NOMO-1 treated with dmso at 0.1 percent for 144 hours (cell line): ENCODE measurements around the gene PCDHGA2.
"Not testable (repeated sequence)": the region's sequence is repeated elsewhere in the genome, so short reads cannot be mapped to it uniquely, and the experiment has no call there.

Experiments used
- DNase-seq: peaks from one replicate; lab custom pipeline; 2025; ENCODE audit not compliant: unreplicated experiment; lab: John Stamatoyannopoulos, UW

Gene PCDHGA2

GRCh38 chr5:141346017-141346416, 7.5 kb downstream of the PCDHGA2 start:
- not testable (repeated sequence) for DNase-seq

DNA sequence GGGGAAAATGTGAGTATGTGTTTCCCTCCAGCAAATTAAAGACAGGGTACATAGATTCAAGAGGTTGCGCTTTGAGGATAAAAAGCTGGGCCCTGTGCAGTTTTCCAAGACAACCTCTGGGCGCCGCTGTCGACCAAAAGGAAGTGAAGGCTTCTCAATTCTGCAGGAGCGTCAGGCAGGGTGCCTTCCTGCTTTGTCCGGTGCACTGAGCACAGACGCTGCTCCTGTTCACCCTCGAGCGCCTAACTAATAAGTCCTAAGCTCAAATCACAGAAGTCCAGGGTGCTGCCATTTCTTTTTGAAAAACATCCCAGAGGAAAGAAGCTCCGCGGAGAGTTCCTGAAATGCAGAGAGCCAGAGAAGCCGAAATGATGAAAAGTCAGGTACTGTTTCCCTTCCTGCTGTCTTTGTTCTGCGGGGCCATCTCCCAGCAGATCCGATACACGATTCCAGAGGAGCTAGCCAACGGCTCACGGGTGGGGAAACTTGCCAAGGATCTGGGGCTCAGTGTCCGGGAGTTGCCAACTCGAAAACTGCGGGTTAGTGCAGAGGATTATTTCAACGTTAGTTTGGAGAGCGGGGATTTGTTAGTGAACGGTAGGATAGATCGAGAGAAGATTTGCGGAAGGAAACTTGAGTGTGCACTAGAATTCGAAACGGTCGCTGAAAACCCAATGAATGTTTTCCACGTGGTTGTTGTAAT, 11.5 kb downstream of the PCDHGA2 start, which contains the start of gene PCDHGB1:
Gene PCDHGB1, plus strand, starts transcription at position 183 of the 703 bp plus-strand sequence. Its CDS starts 162 bp downstream, at position 345.
- no peak for DNase-seq

DNA sequence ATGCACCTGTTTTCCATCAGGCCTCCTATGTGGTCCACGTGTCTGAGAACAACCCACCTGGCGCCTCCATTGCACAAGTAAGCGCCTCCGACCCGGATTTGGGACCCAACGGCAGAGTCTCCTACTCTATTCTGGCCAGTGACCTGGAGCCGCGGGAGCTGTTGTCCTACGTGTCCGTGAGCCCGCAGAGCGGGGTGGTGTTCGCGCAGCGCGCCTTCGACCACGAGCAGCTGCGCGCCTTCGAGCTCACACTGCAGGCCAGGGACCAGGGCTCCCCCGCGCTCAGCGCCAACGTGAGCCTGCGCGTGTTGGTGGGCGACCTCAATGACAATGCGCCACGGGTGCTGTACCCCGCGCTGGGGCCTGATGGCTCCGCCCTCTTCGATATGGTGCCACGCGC, 13.0 kb downstream of the PCDHGA2 start:
- DNase-seq, result no peak

- DNase-seq, result no peak
These were observed 16.4 kb downstream of the PCDHGA2 start, which contains the start of gene PCDHGA4 for GRCh38 chr5:141354900-141355469. Gene PCDHGA4, plus strand, starts transcription at chr5:141355021. Its CDS starts 87 bp downstream, at chr5:141355108.

DNA sequence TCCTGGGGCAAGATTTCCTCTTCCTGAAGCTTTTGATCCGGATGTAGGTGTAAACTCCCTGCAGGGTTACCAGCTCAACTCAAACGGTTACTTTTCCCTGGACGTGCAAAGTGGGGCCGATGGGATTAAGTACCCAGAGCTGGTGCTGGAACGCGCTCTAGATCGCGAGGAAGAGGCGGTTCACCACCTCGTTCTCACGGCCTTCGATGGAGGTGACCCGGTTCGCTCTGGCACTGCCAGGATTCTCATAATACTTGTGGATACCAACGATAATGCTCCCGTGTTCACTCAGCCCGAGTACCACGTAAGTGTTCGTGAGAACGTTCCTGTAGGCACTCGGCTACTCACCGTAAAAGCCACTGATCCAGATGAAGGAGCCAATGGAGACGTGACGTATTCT, 17.1 kb downstream of the PCDHGA2 start:
- no peak for DNase-seq

DNA sequence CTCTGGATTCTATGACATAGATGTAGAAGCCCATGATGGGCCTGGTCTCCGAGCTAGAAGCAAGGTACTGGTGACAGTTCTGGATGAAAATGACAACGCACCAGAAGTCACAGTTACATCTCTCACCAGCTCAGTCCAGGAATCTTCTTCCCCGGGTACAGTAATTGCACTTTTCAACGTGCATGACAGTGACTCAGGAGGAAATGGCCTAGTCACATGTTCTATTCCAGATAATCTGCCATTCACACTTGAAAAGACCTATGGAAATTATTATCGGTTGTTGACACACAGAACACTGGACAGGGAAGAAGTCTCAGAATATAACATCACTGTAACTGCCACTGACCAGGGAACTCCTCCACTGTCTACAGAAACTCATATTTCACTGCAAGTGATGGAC, 17.6 kb downstream of the PCDHGA2 start:
- no peak for DNase-seq

DNA sequence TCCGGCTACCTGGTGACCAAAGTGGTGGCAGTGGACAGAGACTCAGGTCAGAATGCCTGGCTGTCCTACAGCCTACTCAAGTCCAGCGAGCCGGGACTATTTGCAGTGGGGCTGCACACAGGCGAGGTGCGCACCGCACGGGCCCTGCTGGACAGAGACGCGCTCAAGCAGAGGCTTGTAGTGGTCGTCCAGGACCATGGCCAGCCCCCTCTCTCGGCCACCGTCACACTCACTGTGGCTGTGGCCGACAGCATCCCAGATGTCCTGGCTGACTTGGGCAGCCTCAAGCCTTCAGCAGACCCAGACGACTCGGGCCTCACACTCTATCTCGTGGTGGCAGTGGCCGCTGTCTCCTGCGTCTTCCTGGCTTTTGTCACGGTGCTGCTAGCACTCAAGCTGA, 18.4 kb downstream of the PCDHGA2 start:
- no peak for DNase-seq

DNA sequence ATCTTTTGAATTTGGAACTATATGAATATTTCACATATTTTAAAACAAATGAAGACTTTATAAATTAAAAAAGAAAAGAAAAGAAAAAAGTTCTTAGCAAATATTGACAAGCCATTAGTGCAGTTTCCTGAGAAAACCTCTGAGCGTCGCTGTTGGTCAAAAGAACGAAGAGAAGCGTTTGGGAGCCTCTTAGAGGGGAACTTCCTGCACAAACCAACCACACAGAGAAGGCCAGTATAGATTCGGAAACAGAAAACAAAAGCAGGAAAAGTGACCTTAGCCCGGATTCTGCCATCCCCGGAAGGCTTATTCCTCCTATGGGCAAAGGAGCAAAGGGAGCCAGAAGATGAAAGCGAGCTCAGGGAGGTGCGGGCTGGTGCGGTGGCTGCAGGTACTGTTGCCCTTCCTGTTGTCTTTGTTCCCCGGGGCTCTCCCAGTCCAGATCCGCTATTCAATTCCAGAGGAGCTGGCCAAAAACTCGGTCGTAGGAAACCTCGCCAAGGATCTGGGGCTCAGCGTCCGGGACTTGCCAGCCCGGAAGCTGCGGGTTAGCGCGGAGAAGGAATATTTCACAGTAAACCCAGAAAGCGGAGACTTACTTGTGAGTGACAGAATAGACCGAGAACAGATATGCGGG, 21.3 kb downstream of the PCDHGA2 start, which contains the start of gene PCDHGB2:
Gene PCDHGB2, plus strand, starts transcription at position 205 of the 637 bp plus-strand sequence. Its CDS starts 142 bp downstream, at position 347.
- DNase-seq, result peak; percentile 54

- DNase-seq, result no peak
These were observed 22.1 kb downstream of the PCDHGA2 start for GRCh38 chr5:141360685-141361084.

GRCh38 chr5:141362719-141363118, 24.2 kb downstream of the PCDHGA2 start:
- no peak for DNase-seq

DNA sequence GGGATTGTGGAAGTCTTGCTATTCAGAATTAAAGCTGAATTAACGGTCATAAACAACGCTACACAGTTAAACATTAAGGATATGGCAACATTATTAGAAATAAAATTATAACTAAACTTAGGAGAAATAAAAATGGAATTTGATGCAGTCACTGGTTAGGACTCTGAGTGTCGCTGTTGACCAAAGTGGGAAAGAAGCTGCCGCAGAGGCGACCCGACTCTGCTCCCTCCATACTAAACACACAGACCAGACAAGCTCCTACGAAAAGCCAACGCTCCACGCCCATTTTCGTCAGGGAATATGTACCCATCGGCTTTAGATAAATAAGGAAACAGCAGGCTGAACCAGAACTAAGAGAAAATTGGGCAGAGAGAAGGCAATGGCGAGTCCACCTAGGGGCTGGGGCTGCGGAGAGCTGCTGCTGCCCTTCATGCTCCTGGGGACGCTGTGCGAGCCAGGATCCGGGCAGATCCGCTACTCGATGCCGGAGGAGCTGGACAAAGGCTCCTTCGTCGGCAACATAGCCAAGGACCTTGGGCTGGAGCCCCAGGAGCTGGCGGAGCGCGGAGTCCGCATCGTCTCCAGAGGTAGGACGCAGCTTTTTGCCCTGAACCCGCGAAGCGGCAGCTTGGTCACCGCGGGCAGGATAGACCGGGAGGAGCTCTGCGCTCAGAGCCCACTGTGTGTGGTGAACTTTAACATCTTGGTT, 25.5 kb downstream of the PCDHGA2 start, which contains the start of gene PCDHGA5:
Gene PCDHGA5, plus strand, starts transcription at position 211 of the 709 bp plus-strand sequence. Its CDS starts 169 bp downstream, at position 380.
- DNase-seq, result no peak

- no peak for DNase-seq
These were observed 27.7 kb downstream of the PCDHGA2 start for GRCh38 chr5:141366016-141366896.

DNA sequence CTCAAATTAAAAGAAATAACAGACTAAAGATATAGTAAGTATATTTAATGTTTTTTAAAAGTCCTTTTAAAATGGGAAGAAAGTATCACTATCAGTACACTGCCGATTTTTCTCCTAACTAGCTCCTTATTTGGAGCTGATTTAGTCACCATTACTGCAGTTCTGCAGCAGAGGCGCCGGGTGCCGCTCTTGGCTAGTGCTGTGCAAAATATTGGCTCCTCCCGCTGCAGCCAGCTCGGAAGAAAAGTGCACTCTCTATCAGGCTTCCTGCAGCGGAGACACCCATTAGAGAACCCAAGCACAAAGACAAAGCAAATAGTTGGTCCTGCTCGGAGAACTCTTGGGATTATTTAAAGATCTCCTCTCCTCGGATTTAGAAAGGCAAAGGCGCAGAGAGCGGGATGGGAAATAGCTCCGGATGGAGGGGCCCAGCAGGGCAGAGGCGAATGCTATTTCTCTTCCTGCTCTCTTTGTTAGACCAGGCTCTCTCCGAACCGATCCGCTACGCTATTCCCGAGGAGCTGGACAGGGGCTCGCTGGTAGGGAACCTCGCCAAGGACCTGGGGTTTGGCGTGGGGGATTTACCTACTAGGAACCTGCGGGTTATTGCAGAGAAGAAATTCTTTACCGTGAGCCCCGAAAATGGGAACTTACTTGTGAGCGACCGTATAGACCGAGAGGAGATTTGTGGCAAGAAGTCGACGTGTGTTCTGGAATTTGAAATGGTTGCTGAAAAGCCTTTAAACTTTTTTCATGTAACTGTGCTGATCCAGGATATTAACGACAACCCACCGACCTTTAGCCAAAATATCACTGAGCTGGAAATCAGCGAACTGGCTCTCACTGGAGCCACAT, 31.7 kb downstream of the PCDHGA2 start, which contains the start of gene PCDHGB3:
Gene PCDHGB3, plus strand, starts transcription at position 249 of the 855 bp plus-strand sequence. Its CDS starts 153 bp downstream, at position 402.
- DNase-seq, result peak; percentile 15

GRCh38 chr5:141371572-141372475, 33.3 kb downstream of the PCDHGA2 start:
- no peak for DNase-seq

- DNase-seq, result no peak
These were observed 35.2 kb downstream of the PCDHGA2 start, which contains the start of gene PCDHGA6 for GRCh38 chr5:141373673-141374317. Gene PCDHGA6, plus strand, starts transcription at chr5:141373891. Its CDS starts 193 bp downstream, at chr5:141374084.

GRCh38 chr5:141374627-141375026, 36.1 kb downstream of the PCDHGA2 start:
- no peak for DNase-seq

DNA sequence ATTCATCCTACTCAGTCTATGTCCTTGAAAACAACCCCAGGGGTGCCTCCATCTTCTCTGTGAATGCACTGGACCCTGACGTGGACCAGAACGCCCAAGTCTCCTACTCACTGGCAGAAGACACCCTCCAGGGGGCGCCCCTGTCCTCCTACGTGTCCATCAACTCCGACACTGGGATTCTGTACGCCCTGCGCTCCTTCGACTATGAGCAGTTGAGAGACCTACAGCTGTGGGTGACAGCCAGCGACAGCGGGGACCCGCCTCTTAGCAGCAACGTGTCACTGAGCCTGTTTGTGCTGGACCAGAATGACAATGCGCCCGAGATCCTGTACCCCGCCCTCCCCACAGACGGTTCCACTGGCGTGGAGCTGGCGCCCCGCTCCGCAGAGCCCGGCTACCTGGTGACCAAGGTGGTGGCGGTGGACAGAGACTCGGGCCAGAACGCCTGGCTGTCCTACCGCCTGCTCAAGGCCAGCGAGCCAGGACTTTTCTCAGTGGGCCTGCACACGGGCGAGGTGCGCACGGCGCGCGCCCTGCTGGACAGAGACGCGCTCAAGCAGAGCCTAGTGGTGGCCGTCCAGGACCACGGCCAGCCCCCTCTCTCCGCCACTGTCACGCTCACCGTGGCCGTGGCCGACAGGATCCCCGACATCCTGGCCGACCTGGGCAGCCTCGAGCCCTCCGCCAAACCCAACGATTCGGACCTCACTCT, 37.0 kb downstream of the PCDHGA2 start:
- DNase-seq, result not testable (repeated sequence)
